MM.1S (cell line): ENCODE data around the gene IQCK.

Source experiments
- CTCF ChIP-seq: fragments of 300-600 bp; sonication (generic); IDR thresholded peaks from 2 replicates; pipeline ENCODE4 v1.5.1; 2016; ENCODE audit warnings: antibody characterized with exemption, low read length, mixed read lengths
- EZH2 ChIP-seq: fragments of 300-600 bp; sonication (generic); optimal IDR thresholded peaks from 2 replicates; pipeline ENCODE3; 2017; ENCODE audit warnings: low read depth, mild to moderate bottlenecking, antibody characterized with exemption, low read length, mixed read lengths

GRCh38 chr16:19718624-19718965, 524 bp downstream of the IQCK start:
- TF ChIP-seq CTCF (no peak), EZH2 (no peak)
